HG02610 (cell line): ENCODE results near the gene TPK1.
A peak's percentile ranks its signal among the peaks of the same experiment; 100 is the strongest.

Source experiments
- ATAC-seq: cut with Tn5 transposase; IDR thresholded peaks from one replicate; pipeline ENCODE4 v1.9.1; 2021; ENCODE audit warnings: mild to moderate bottlenecking, moderate library complexity; ENCODE audit not compliant: unreplicated experiment

Gene TPK1

GRCh38 chr7:144494355-144494754 is 341.5 kb downstream of the TPK1 start:
- ATAC-seq, result no peak

GRCh38 chr7:144489504-144489903 is 346.3 kb downstream of the TPK1 start:
- no peak for ATAC-seq

- no peak for ATAC-seq
Measured at GRCh38 chr7:144488977-144489376, 346.9 kb downstream of the TPK1 start.

GRCh38 chr7:144487901-144488300 is 348.0 kb downstream of the TPK1 start:
- no peak for ATAC-seq

GRCh38 chr7:144484445-144484844 is 351.4 kb downstream of the TPK1 start:
- ATAC-seq, result no peak

- no peak for ATAC-seq
Measured at GRCh38 chr7:144483189-144483588, 352.7 kb downstream of the TPK1 start.

- ATAC-seq, result no peak
Measured at GRCh38 chr7:144481833-144482232, 354.0 kb downstream of the TPK1 start.

- no peak for ATAC-seq
Measured at GRCh38 chr7:144477348-144477747, 358.5 kb downstream of the TPK1 start.

- ATAC-seq, result no peak
Measured at GRCh38 chr7:144474800-144475615, 360.8 kb downstream of the TPK1 start.

- no peak for ATAC-seq
Measured at GRCh38 chr7:144474363-144474762, 361.5 kb downstream of the TPK1 start.

GRCh38 chr7:144473908-144474307 is 361.9 kb downstream of the TPK1 start:
- ATAC-seq, result no peak

GRCh38 chr7:144470078-144470477 is 365.8 kb downstream of the TPK1 start:
- no peak for ATAC-seq

- ATAC-seq, result peak; percentile 53
Measured at GRCh38 chr7:144468990-144469732, 366.7 kb downstream of the TPK1 start.

- no peak for ATAC-seq
Measured at GRCh38 chr7:144459635-144460034, 376.2 kb downstream of the TPK1 start.

GRCh38 chr7:144455040-144455404 is 380.8 kb downstream of the TPK1 start:
- no peak for ATAC-seq

- no peak for ATAC-seq
Measured at GRCh38 chr7:144454256-144455039, 381.4 kb downstream of the TPK1 start.

- peak; percentile 77 for ATAC-seq
Measured at GRCh38 chr7:144452064-144452463, 383.8 kb downstream of the TPK1 start.

- ATAC-seq, result no peak
Measured at GRCh38 chr7:144445590-144445989, 390.3 kb downstream of the TPK1 start.

GRCh38 chr7:144439717-144440205 is 396.1 kb downstream of the TPK1 start:
- ATAC-seq, result no peak

- no peak for ATAC-seq
Measured at GRCh38 chr7:144438759-144439158, 397.1 kb downstream of the TPK1 start.
